ENCODE measurements around the gene SND1. TPM values are rescaled to one million over a fixed set of nuclear protein-coding genes. Genes with fewer than 3 reads are reported as not detected.

The SND1 gene
- total and polyA plus RNA-seq, 10 donors: 61.7 to 173 (median 116) TPM

DNA sequence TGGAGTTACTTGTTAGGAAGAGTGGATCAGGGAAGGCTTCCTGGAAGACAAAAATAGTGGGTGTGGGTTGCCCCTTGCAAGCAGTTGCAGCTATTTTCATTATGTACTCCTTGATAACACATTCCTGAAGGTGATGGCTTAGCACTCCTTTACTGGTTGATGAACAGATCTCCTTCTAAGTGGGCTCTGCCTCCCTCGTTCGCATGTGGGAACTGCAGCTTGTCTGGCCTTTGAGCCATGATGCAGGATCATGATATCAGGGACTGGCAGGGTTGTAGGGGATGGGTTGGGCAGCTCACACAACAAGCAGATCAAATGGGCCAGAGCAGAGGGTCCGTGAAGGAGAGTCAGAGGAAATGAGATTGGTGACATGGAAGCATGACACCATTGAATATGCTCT lies 408.0 kb downstream of the SND1 start:
- 93 to 97% (median 93%) methylated on average over 3 of the region's 3 CpGs for WGBS, 5 donors
- no peak overlapping the region for H3K4me3 ChIP-seq
- H3K4me1 ChIP-seq: peaks cover 0 to 23% (median 5%) of the 10 kb centered on the region in 6 donors
- intact Hi-C loops (cut with DNase I; ENCODE audit: low total_unique reads): no loop called here
- TF ChIP-seq CTCF (IDR thresholded peaks at IDR 0.05 in 8 of 11, conservative IDR thresholded peaks at IDR 0.05 in 3 of 11) (no peak), POLR2A (IDR thresholded peaks at IDR 0.05) (no peak), POLR2AphosphoS5 (IDR thresholded peaks at IDR 0.05) (no peak)
- H3K27me3 ChIP-seq (replicated peaks in 1 of 7): no peaks in the 10 kb centered on the region
- no peak for DNase-seq
- no peak overlapping the region for H3K27ac ChIP-seq
- H3K9me3 ChIP-seq: no peaks in the 10 kb centered on the region
- peaks cover 0 to 55% (median 0%) of the 10 kb centered on the region in 6 donors for H3K36me3 ChIP-seq

DNA sequence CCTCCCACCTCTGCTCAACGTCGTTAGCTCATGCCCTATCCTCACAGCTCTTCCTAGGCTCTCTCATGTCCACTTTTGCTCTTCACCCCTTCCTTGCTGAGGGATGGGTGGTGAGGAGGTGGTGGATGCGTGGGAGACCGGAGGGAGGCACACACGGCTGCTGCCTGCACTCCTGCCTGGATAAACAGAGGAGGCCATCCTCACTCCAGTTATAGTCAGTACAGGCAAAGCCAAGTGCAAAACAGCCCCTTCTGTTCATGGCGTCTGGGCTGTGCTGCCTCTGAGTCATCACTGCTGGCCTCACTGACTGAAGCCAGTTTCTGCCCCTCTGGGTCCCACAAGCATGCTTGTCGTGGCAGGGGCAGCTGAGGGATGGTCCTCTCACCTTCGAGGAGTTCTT lies 411.1 kb downstream of the SND1 start:
- no peak overlapping the region for H3K27ac ChIP-seq
- peaks cover 0 to 22% (median 5%) of the 10 kb centered on the region in 6 donors for H3K4me1 ChIP-seq
- no peaks in the 10 kb centered on the region for H3K27me3 ChIP-seq (replicated peaks in 1 of 7)
- TF ChIP-seq CTCF (IDR thresholded peaks at IDR 0.05 in 8 of 11, conservative IDR thresholded peaks at IDR 0.05 in 3 of 11) (no peak), POLR2A (IDR thresholded peaks at IDR 0.05) (no peak), POLR2AphosphoS5 (IDR thresholded peaks at IDR 0.05) (no peak)
- H3K9me3 ChIP-seq: no peaks in the 10 kb centered on the region
- WGBS, 5 donors: 85 to 98% (median 94%) methylated on average over 8 of the region's 8 CpGs
- no peak for DNase-seq
- intact Hi-C loops (cut with DNase I; ENCODE audit: low total_unique reads): no loop called here
- H3K36me3 ChIP-seq: peaks cover 0 to 62% (median 0%) of the 10 kb centered on the region in 6 donors
- H3K4me3 ChIP-seq: no peak overlapping the region

GRCh38 chr7:128065872-128066271 lies 413.9 kb downstream of the SND1 start:
- H3K4me1 ChIP-seq: no peaks in the 10 kb centered on the region
- no peak overlapping the region for H3K27ac ChIP-seq
- no peaks in the 10 kb centered on the region for H3K9me3 ChIP-seq
- no peaks in the 10 kb centered on the region for H3K27me3 ChIP-seq (replicated peaks in 1 of 7)
- TF ChIP-seq CTCF (IDR thresholded peaks at IDR 0.05 in 8 of 11, conservative IDR thresholded peaks at IDR 0.05 in 3 of 11): no peak
- no peak for TF ChIP-seq POLR2AphosphoS5 (IDR thresholded peaks at IDR 0.05)
- TF ChIP-seq POLR2A (IDR thresholded peaks at IDR 0.05): no peak
- H3K36me3 ChIP-seq: peaks cover 0 to 51% (median 2%) of the 10 kb centered on the region in 6 donors
- DNase-seq: no peak
- 87 to 96% (median 90%) methylated on average over 7 of the region's 7 CpGs for WGBS, 5 donors
- H3K4me3 ChIP-seq: no peak overlapping the region
- intact Hi-C loops (cut with DNase I; ENCODE audit: low total_unique reads): no loop called here

DNA sequence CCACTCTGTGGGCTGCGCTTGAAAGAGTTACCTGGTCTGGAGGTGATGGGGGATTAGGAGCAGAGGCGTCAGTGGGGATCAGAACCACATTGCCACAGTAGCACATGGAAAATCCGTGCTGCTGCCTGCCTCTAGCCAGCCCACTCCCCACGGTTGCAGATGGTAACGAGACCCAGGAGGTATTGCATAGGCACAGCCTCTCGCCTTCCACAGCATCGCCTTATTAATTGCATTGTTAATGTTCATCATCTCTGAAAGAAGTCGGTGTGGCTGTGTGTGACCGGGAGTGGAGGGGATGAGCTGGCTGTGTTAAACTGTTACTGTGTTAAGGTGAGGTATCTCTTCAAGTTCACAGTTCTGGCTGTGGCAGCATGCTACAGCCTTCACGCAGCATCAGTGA lies 414.4 kb downstream of the SND1 start:
- intact Hi-C loops (cut with DNase I; ENCODE audit: low total_unique reads): no loop called here
- Histone ChIP-seq H3K36me3 (peaks cover 0 to 49% (median 2%) of the 10 kb centered on the region in 6 donors), H3K27me3 (replicated peaks in 1 of 7) (no peaks in the 10 kb centered on the region), H3K4me3 (no peak overlapping the region), H3K27ac (no peak overlapping the region), H3K9me3 (no peaks in the 10 kb centered on the region), H3K4me1 (no peaks in the 10 kb centered on the region)
- no peak for DNase-seq
- TF ChIP-seq CTCF (IDR thresholded peaks at IDR 0.05 in 8 of 11, conservative IDR thresholded peaks at IDR 0.05 in 3 of 11): no peak
- no peak for TF ChIP-seq POLR2AphosphoS5 (IDR thresholded peaks at IDR 0.05)
- TF ChIP-seq POLR2A (IDR thresholded peaks at IDR 0.05): no peak
- WGBS, 5 donors: 95 to 100% (median 97%) methylated on average over 8 to 10 of the region's 10 CpGs
